Measurements from ENCODE around the gene HSPBAP1.
"Not testable (repeated sequence)": the region's sequence is repeated elsewhere in the genome, so short reads cannot be mapped to it uniquely, and the experiment has no call there.

HSPBAP1 gene

DNA sequence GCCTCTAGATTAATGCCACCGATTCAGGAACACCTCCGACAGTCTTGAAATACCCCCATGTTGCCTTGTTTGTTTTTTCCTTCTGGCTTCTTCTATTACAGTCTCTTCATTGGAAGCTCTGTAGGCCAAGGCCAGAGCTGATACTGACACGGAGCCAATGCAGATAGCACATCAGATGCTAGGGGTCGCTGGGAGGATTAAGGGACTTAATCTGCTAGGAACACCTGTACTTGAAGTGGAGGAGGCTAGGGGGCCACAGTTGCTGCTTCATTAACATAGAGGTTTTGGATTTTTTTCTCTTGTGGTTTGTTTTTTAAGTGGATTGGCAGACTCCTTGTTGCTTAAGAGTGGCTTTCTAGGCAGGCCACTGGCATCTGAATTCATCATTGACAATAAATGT, 63.4 kb downstream of the HSPBAP1 start:
- no peak for FAIRE-seq

DNA sequence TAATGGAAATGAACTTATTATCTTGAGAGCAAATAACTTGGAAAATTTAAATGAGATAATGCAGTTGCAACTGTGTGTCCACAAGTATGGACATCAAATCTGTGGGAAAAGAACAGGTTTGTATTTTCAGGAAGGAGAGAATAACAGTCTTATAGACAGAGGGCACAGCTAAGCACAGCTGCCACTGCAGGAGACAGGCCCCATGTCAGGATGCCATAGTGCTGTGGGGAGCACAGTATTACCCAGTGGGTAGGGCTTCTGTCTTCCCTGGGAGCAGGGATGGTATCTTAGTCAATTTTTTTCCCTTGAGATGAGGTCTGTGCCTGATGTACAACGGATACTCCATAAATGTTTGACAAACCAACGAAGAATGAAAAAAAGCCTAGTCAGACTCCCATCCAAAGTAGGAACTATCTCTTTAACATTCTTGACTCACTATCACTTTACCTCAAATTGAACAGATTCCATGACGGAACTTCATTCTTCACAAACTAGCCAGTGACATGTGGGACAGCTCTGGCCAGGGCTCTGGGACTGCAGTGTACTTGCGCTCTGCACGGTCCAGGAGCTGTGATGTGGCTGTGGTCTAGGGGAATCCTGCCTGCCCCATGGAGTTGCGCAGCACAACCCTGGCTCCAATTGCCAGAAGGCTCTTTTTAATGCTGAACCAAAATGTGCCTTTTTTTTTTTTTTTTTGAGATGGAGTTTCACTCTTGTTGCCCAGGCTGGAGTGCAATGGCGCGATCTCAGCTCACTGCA, 64.7 kb downstream of the HSPBAP1 start:
- no peak for FAIRE-seq

DNA sequence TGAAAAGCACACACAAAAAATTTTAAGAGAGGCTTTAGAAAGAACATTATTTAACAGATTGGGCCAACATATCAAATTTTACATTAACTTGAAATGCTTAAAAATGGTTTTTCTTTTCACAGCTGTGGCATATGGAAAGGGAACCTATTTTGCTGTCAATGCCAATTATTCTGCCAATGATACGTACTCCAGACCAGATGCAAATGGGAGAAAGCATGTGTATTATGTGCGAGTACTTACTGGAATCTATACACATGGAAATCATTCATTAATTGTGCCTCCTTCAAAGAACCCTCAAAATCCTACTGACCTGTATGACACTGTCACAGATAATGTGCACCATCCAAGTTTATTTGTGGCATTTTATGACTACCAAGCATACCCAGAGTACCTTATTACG, 65.4 kb downstream of the HSPBAP1 start:
- no peak for FAIRE-seq

DNA sequence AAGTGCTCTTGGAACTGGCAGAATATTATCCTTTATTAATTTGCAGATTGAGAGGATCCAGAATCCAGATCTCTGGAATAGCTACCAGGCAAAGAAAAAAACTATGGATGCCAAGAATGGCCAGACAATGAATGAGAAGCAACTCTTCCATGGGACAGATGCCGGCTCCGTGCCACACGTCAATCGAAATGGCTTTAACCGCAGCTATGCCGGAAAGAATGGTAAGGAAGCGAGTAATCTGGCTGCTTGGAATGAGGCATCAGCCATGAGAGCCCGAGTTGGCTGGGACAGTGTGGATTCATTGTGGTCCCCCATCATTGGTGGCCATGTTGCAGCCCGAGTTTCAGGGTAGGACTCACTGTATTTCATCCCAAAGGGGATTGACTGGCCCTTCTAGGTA, 65.9 kb downstream of the HSPBAP1 start:
- FAIRE-seq = no peak

DNA sequence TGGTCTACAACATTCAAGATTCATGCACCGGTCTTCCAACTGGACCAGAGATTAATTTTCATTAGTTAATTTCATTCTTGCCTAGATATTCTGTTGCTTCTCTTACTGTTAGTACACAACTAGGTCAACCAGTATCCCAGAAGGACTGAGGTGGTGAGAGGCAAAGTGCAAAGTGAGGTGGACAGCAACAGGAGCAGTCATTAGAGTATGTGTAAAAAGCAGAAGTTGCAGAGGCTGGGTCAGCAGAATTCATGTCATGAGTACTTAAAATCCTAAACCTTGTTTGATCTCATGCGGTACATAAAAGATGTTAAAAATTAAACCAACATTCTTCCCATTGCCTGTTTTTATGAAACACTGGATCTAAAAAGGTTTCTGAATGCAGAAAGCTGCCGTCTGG, 66.3 kb downstream of the HSPBAP1 start:
- FAIRE-seq = no peak

DNA sequence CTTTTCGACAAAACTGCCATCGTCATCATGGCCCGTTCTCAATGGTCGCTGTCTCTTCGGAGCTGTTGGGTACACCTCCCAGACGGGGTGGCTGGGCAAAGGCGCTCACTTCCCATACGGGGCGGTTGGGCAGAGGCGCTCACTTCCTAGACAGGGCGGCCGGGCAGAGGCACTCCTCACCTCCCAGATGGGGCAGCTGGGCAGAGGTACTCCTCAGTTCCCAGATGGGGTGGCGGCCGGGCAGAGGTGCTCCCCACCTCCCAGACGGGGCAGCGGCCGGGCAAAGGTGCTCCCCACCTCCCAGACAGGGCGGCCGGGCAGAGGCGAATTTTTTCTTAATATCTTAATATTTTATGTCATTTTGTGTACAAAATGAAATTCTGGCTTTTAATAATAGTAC, 68.5 kb downstream of the HSPBAP1 start:
- no peak for FAIRE-seq

DNA sequence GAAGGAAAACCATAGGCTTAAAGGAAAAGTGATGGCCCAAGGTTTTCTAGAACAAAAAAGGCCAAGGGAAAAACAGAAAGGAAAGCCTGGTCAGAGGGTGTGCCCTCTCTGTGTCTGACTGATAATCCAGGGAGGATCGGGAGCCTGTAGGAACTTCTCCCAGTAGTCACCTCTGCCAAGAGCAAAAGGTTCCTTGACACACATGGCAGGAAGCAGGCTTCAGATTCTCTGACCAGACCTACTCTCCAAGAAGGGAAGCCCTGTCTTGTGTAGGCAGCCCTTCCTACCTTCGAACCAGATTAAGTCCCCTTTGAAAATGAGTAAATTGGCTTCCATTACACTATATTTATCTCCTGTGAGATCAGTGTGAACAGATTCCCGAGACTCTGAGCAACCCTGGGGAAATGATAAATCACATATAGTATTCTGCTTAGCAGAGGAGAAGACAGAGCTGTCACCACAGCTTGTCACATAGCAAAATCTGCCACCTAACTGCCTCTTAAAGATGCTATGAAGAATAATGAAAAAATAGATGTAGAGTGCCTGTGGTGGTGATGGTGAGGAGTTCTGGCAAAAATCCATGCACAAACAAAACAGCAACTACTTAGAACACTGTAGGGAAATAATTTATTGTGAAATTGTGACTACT, 74.2 kb downstream of the HSPBAP1 start:
- no peak for FAIRE-seq

DNA sequence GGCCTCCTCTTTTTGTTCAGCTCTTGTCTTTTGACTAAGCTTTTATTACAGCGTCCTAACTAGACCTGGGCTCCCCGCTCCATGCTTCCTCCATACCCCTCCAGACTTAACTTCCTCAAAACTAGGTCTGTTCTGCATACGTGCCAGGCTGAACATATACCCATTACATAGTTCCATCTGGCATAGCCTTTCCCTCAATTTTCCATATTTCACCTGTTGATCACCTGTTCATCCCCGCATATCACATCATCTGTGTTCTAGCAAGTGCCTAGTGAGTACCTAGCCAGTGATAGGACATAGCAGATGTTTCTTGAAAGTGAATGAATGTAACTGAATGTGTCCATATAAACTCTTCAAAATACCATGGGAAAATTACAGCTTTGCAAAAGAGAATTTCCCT, 77.0 kb downstream of the HSPBAP1 start:
- FAIRE-seq = no peak

DNA sequence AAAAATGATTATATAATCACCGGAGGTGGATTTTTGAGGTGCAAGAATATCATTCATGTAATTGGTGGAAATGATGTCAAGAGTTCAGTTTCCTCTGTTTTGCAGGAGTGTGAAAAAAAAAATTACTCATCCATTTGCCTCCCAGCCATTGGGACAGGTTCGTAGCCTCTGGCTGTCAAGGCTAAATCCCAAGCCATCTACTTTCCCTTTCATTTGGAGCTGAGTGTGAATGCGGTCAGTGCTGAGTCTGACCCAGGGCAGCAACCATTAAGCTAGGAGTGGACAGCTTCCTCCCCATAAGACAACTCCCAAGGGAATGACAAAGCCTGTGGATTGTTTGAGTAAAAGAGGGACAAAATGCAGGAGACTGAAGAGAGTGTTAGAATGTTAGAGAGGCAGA, 79.4 kb downstream of the HSPBAP1 start:
- no peak for FAIRE-seq

DNA sequence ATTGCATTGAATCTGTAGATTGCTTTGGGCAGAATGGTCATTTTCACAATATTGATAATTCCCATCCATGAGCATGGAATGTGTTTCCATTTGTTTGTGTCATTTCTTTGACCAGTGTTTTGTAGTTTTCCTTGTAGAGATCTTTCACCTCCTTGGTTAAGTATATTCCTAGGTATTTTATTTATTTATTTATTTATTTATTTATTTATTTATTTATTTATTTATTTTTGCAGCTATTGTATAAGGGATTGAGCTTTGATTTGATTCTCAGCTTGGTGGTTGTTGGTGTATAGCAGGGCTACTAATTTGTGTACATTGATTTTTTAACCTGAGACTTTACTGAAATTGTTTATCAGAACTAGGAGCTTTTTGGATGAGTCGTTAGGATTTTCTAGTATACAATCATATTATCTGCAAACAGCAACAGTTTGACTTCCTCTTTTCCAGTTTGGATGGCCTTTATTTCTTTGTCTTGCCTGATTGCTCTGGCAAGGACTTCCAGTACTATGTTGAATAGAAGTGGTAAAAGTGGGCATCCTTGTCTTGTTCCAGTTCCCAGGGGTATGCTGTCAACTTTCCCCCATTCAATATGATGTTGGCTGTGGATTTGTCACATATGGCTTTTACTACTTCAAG, 82.9 kb downstream of the HSPBAP1 start:
- FAIRE-seq = not testable (repeated sequence)

DNA sequence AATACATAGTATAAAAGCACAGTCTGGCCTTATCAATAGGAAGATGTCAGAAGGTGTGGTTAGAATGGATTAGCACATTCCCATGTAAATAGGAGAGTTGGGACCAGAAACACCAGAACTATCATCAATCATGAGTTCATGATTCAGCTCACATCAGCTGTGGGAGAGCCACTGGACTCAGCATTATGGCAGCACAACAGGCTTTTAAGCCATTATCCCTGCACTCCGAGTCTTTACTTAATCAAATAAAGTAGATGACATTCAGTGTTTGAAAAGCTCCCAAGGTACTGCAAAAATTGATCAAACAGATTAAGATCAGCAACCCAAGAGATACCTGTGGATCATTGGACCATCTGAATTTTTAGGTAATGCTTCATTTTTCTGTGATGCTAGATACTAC, 88.3 kb downstream of the HSPBAP1 start:
- no peak for FAIRE-seq

DNA sequence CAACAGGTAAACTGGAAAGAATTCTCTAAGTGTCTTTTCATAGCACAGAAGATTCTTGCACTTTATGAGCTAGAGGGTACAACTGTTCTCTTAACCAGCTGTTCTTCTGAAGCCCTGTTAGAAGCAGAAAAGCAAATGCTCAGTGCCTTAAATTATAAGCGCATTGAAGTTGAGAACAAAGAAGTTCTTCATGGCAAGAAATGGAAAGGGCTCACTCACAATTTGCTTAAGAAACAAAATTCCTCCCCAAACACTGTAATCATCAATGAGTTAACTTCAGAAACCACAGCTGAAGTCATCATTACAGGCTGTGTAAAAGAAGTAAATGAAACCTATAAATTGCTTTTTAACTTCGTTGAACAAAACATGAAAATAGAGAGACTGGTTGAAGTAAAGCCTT, 93.4 kb downstream of the HSPBAP1 start:
- no peak for FAIRE-seq

DNA sequence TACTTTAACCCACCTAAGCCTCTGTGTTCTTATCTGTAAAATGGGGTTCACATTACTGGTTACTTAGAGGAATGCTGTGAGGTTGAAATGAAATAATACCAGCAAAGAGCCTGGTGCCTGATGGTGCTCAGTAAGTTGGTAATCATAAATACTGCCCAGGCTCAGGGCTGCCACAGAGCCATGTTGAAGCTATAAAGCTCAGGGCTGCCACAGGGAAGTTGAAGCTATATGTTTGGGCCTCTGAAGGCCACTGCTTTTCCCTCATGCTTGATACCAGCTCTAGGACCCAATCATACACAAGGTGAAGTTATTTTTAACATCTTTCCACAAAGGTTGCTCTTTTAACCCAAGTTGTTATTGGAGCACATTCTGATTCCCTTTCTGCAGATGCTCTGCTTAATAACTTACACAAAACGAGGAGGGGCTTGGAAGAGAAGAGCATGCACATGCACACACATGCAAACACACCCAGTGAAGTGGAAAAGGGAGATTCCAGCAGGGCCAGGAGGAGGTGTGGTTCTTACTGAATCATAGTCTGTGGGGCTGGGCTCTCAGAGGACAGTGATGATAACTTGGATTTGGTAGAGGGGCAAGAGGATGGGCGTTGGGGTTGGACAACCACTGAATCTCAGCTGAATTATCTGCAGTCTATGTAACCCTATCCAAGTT, 95.5 kb downstream of the HSPBAP1 start:
- no peak for FAIRE-seq

DNA sequence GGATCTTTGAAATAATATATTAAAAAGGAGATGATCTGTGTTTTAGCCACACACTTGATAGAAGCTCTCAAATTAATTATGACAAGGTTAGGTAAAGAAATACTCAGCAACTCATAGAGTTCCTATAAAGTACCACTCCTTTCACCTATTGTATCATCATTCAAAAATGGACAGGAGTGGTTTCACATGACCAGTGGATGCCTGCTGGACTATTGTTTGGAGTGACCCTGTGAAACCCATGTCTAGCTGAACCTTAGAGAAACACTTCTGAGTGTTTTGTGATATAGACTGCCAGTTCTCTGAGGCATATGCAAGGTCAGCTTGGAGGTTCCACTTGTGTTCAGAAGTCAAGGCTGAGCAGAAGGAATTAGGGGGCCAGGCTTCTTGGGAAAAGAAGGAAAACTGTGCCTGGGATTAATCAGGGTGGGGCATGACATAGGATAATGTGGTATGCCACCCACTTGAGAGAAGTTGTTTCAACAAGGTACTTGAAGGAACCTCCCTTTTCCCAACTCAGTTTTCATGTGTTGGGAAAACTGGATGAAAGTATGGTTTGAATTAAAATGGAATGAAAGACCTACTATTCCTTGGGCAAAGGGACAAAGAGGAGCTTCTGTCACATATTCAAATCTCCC, 97.6 kb downstream of the HSPBAP1 start:
- no peak for FAIRE-seq

DNA sequence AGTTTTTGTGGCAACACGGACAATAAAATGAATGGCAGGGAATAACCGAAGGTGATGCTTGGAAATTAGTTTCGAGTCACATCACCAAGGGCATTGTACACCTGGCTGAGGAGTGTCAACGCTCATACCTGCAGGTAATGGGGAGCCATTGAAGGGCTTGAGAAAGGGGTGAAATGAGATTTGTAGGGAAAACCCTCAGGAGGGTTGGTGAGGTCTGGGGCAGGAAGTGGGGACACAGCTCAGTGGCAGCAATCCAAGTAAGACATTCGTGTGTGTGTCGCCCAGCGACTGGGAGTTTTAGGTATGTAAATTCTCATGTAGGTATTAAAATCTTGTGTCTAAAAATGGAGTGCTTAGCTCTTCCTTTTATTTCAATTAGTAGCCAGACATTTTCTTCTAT, 98.7 kb downstream of the HSPBAP1 start:
- FAIRE-seq = no peak

DNA sequence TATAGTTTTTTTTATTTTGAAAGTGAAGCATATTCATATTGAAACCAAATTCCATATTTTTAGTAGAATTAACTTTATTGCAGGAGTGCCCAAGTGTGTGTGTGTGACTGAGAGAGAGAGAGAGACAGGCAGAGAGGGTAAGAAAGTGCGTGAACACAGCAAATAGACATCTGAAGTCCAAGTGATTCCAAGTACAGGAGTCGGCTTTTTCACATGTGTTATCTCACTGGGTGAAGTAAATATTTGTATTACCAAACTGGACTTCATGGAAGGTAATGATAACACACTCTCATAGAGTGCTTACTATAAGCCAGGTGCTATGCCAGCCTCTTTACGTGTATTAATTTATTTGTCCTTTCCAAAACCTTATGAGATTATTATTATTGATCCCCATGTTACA, 101.0 kb downstream of the HSPBAP1 start:
- FAIRE-seq = no peak

DNA sequence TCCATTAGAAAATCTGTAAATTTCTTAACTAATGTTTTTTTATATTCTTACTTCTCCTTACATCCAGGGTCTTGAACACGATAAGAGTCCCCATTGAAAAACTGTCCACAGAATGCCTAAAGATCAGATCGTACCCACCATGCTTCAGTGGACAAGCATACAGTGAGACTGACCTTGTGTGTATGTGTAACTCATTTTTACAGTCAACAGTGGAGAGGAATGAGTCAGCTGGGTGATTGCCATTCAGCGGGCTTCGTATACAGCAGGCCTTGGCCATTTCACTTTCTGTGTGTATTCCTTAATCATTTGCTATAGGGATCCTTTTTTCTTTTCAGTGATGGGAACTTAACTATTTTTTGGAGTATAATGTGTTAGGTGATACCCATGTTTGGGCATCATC, 102.4 kb downstream of the HSPBAP1 start:
- no peak for FAIRE-seq

DNA sequence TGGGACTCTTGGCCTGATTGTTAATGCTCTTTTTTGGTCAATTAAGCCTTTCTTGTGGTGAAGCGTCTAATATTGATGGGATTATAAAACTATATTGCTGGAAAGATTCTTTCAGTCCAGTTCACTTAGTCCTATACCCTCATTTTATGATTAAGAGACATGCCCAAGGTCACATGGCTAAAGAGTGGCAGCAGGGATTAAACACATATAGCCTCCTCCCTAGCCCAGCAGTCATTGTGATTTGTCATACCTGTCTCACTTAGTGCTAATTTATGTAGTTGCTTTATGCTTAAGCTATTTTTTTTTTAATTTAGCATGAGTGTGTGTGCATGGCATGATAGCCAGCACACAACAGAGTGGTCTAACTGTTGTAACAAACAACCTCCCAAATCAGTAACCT, 103.5 kb downstream of the HSPBAP1 start:
- no peak for FAIRE-seq

Measured in A204.1 (cell line).